ENCODE results near the gene CNNM1. TPM values are rescaled to one million over a fixed set of nuclear protein-coding genes. Genes with fewer than 3 reads are reported as not detected.

The CNNM1 gene
- total RNA-seq, 4 donors from 2014 or later = not detected

DNA sequence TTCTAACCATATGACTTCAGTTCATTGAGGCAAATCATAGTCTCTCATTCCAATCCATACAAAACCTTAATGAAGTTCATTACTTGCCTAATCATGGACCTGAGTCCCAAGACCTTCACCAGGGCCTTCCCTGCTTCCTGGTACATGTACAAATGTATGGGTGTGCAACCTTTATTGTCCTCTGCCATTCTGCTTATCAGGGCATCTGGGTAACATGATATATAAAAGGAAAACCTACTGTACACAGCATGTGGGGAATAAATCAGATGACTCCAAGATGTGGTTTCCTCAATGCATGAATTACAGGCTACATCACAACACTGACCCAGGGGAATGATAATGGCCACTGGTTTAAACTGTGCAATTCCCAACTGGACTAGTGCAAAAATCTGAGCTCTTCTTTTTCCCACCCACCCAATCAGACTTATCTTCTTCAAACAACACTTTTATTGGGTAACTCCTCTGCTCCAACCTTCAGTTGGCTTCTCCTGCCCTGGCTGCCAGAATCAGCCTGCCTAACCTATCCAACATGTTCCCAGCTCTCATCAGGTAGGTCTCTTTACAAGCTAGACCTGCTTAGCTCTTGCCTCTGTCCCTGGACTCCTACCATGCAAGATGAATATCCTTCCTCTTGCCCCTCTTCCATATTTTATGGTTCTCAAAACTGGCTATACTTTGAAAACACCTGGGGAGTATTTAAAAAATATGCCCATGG lies 89.9 kb downstream of the CNNM1 start:
- peak overlapping the region in 2 of 4 donors; percentile 9 to 99 for H3K27ac ChIP-seq
- no peak for TF ChIP-seq CTCF (IDR thresholded peaks at IDR 0.05 in 4 of 5, conservative IDR thresholded peaks at IDR 0.05 in 1 of 5)
- TF ChIP-seq POLR2A (IDR thresholded peaks at IDR 0.05) = no peak
- no peaks in the 10 kb centered on the region for H3K9me3 ChIP-seq
- intact Hi-C loops (cut with DNase I; ENCODE audit: low total_unique reads) (no loop called here), in situ Hi-C loops (cut with MboI; ENCODE audit: low sequenced_read_pairs in 4 of 4) (no loop called here)
- H3K27me3 ChIP-seq = no peaks in the 10 kb centered on the region
- DNase-seq = no peak
- ATAC-seq = no peak
- peaks cover 0 to 30% of the 10 kb centered on the region in 2 donors for H3K36me3 ChIP-seq
- H3K4me3 ChIP-seq = no peak overlapping the region
- H3K4me1 ChIP-seq = peaks cover 31 to 36% of the 10 kb centered on the region in 2 donors

DNA sequence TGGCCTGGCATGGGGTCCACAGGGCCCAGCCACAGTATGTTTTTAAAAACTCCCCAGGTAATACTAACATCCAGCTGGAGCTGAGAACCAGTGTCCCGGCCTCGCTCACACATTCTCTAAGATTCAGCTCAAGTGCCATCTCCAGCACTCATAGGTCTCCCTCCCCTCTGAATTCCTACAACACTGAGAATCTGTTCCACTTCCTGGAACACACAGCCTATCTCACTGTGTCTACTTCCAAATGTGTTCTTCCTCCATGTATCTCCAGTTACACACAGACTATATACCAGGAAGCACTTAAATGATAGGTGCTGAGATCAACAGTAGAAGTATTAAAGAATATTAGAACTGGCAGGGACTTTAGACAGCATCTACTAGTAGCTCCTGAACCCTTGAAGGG lies 90.5 kb downstream of the CNNM1 start:
- intact Hi-C loops (cut with DNase I; ENCODE audit: low total_unique reads) = no loop called here
- peak overlapping the region in 2 of 4 donors; percentile 9 to 99 for H3K27ac ChIP-seq
- TF ChIP-seq POLR2A (IDR thresholded peaks at IDR 0.05) = no peak
- TF ChIP-seq CTCF (IDR thresholded peaks at IDR 0.05 in 4 of 5, conservative IDR thresholded peaks at IDR 0.05 in 1 of 5) = no peak
- DNase-seq (no peak), ATAC-seq (no peak)
- H3K9me3 ChIP-seq = no peaks in the 10 kb centered on the region
- peaks cover 37 to 41% of the 10 kb centered on the region in 2 donors for H3K4me1 ChIP-seq
- in situ Hi-C loops (cut with MboI; ENCODE audit: low sequenced_read_pairs in 4 of 4) = no loop called here
- peaks cover 0 to 30% of the 10 kb centered on the region in 2 donors for H3K36me3 ChIP-seq
- H3K4me3 ChIP-seq = no peak overlapping the region
- no peaks in the 10 kb centered on the region for H3K27me3 ChIP-seq

DNA sequence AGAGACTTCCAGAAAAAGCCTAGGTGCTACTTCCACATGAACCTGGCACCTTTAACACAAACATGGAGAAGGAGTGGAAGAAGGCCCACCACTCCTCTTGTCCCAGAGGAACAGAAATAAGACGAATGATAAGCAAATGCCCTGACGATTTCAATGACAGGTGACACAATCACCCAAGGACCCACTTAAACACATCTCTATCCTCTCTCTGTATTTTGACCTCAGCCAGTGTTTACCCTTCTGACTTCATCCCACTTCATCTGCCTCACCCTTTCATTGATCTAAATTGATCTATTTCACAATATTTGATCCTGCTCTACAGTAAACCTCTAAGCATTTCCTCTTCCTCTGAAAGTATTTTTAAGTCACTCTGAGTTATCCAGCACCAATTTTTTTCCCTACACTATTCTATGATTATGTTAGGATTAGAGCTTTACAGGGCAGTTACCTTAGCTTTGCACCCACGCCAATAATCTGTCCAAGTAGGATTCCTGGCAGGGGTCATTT lies 92.1 kb downstream of the CNNM1 start:
- H3K36me3 ChIP-seq = peaks cover 0 to 30% of the 10 kb centered on the region in 2 donors
- intact Hi-C loops (cut with DNase I; ENCODE audit: low total_unique reads) (no loop called here), in situ Hi-C loops (cut with MboI; ENCODE audit: low sequenced_read_pairs in 4 of 4) (no loop called here)
- DNase-seq (no peak), ATAC-seq (no peak)
- H3K9me3 ChIP-seq = no peaks in the 10 kb centered on the region
- no peaks in the 10 kb centered on the region for H3K27me3 ChIP-seq
- no peak for TF ChIP-seq CTCF (IDR thresholded peaks at IDR 0.05 in 4 of 5, conservative IDR thresholded peaks at IDR 0.05 in 1 of 5)
- TF ChIP-seq POLR2A (IDR thresholded peaks at IDR 0.05) = no peak
- H3K4me3 ChIP-seq = no peak overlapping the region
- peaks cover 52 to 57% of the 10 kb centered on the region in 2 donors for H3K4me1 ChIP-seq
- peak overlapping the region; percentile 4 to 99 (median 34) for H3K27ac ChIP-seq

DNA sequence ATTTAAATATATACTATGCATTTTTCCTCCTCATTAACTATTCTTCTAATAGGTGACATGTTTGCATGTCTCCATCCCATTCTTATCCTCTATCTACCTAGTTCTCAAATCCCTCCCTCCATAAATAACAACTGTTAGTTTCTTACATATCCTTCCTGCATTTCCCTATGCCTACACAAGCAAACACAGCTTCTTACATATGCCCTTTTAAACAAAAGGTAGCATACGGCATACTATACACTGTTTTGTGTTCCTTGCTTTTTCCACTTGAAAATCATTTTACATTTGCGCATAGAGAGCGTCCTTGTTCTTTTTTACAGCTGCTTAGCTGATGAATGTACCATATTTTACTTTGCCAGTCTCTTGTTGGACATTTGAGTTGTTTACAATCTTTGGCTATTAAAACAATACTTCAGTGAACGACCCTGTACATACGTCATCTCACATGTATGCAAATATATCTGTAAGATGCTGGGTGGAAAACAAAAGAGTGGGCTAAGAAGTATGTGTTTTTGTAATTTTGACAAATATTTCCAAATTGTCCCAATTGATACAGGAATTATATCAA lies 93.5 kb downstream of the CNNM1 start:
- Histone ChIP-seq H3K27ac (peak overlapping the region in 2 of 4 donors; percentile 92 to 99), H3K9me3 (no peaks in the 10 kb centered on the region), H3K4me1 (peaks cover 60 to 67% of the 10 kb centered on the region in 2 donors), H3K36me3 (peaks cover 0 to 30% of the 10 kb centered on the region in 2 donors), H3K27me3 (no peaks in the 10 kb centered on the region), H3K4me3 (no peak overlapping the region)
- intact Hi-C loops (cut with DNase I; ENCODE audit: low total_unique reads) = no loop called here
- DNase-seq (no peak), ATAC-seq (no peak)
- in situ Hi-C loops (cut with MboI; ENCODE audit: low sequenced_read_pairs in 4 of 4) = no loop called here
- TF ChIP-seq CTCF (IDR thresholded peaks at IDR 0.05 in 4 of 5, conservative IDR thresholded peaks at IDR 0.05 in 1 of 5) = no peak
- TF ChIP-seq POLR2A (IDR thresholded peaks at IDR 0.05) = no peak

All from gastrocnemius medialis (tissue), 4 donors.